CD4-positive, alpha-beta T cell treated with Interleukin-17A for 4 hours (primary cell): Measurements from ENCODE around the gene ACADM.
"Not testable (repeated sequence)": the region's sequence is repeated elsewhere in the genome, so short reads cannot be mapped to it uniquely, and the experiment has no call there.

Experiments
- DNase-seq: peaks from one replicate; pipeline ENCODE4 v3.0.0-alpha.2; 2020; ENCODE audit warnings: mixed read lengths

Gene ACADM

GRCh38 chr1:75796376-75797272 lies 72.1 kb downstream of the ACADM start, which contains the start of gene MSH4:
TSS of gene MSH4 (plus strand) at chr1:75796882. CDS start at chr1:75796986, 104 bp downstream.
- DNase-seq: no peak

DNA sequence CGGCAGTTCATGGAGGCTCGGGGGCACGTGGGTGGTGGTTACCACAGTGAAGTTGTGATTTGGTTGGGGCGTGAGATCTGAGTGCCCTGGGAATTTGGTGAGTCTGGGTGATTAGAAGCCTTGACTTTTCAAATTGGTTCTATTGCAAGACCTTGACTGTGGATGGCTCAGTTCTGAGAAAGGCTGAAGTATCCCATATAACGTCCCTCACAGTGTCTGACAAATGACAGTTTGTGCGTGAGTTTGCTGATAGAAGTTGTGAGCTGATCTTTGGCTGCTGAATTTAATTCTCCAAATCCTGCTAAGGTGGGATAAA lies 72.7 kb downstream of the ACADM start:
- no peak for DNase-seq

DNA sequence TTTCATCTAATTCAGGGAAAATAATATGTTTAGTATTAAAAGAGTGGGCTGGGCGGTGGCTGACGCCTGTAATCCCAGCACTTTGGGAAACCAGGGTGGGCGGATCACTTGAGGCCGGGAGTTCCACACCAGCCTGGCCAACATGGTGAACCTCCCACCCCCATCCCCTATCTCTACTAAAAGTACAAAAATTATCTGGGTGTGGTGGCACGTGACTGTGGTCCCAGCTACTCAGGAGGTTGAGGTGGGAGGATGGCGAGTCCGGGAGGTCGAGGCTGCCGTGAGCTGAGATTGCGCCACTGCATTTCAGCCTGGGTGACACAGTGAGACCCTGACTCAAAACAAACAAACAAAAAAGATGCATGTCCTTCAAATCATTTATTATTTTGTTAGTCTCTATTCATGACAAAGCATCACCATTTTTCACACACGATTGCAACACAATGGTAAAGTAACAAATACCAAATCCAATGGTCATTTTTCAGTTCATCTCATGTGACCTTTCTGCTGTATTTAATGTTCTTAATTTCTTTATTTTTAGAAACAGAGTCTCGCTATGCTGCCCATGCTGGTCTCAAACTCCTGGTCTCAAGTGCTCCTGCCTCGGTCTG lies 73.2 kb downstream of the ACADM start:
- DNase-seq: no peak

- not testable (repeated sequence) for DNase-seq
These were observed 77.0 kb downstream of the ACADM start for GRCh38 chr1:75801480-75801879.

GRCh38 chr1:75808921-75809320 lies 84.4 kb downstream of the ACADM start:
- no peak for DNase-seq

GRCh38 chr1:75810113-75810512 lies 85.6 kb downstream of the ACADM start:
- DNase-seq: not testable (repeated sequence)

GRCh38 chr1:75811211-75811981 lies 86.9 kb downstream of the ACADM start:
- no peak for DNase-seq

DNA sequence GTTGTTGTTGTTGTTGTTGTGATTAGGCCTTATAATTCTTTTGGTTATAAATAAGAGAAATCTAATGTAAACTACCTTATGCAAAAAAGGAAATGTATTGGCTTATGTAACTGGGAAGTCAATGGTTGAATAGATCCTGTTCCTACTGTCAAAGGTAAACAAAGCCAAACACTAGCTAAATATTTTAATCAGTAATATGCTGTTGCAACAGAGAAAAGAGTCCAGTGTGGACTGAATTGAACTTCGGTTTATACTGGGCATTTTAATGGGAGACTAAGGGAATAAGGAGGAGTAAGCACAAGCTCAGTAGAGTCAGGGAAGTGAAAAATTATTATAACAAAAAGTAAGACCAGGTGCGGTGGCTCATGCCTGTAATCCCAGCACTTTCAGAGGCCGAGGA lies 87.6 kb downstream of the ACADM start:
- DNase-seq: no peak
